Caco-2 (cell line): ENCODE measurements around the gene TRIM2. TPM values are rescaled to one million over a fixed set of nuclear protein-coding genes. Genes with fewer than 3 reads are reported as not detected.

Experiments
- BruUV-seq: library from RNA; stranded (reverse); fragments of 400-500 nt; replicated peaks from 2 replicates; lab custom pipeline; 2021; lab: Mats Ljungman, UMichigan
- CTCF ChIA-PET: fragments of 300-600 bp; sonication (Branson Sonifier 250); formaldehyde crosslinking; loops from one replicate; lab custom pipeline; 2022; ENCODE audit warnings: antibody characterized with exemption; lab: Charles Lee
- POLR2A ChIA-PET: fragments of 300-600 bp; sonication (Branson Sonifier 250); formaldehyde crosslinking; loops from one replicate; lab custom pipeline; 2022; ENCODE audit warnings: antibody characterized with exemption; lab: Charles Lee
- DNase-seq, 2 experiments: peaks; one replicate each; pipeline versions ENCODE4 v3.0.0 to v3.0.0-alpha.2; 2020 to 2022
- H3K27me3 ChIP-seq: replicated peaks from 2 replicates; pipeline ENCODE4 v1.6.0; 2011; ENCODE audit warnings: low read length; ENCODE audit not compliant: control insufficient read depth, insufficient read depth
- H3K36me3 ChIP-seq: 2 replicates; pipeline ENCODE4 v1.5.1; 2011; ENCODE audit warnings: low read length; ENCODE audit not compliant: control insufficient read depth, insufficient read depth
- H3K4me1 ChIP-seq: fragments of 250-450 bp; sonication (Bioruptor Pico); 2 replicates; pipeline ENCODE4 v1.5.1; 2020; ENCODE audit warnings: mild to moderate bottlenecking
- H3K4me3 ChIP-seq: 2 replicates; pipeline ENCODE4 v1.5.1; 2011; ENCODE audit warnings: low read depth, mild to moderate bottlenecking, control low read depth, low read length
- H3K9me3 ChIP-seq: fragments of 250-450 bp; sonication (Bioruptor Pico); 2 replicates; pipeline ENCODE4 v1.5.1; 2020; ENCODE audit warnings: mild to moderate bottlenecking, moderate library complexity
- H3K27ac Mint-ChIP-seq: one replicate; pipeline ENCODE4 v1.8.0; 2022; ENCODE audit warnings: mixed read lengths; ENCODE audit not compliant: unreplicated experiment
- H3K27me3 Mint-ChIP-seq: one replicate; pipeline ENCODE4 v1.8.0; 2022; ENCODE audit warnings: mixed read lengths; ENCODE audit not compliant: insufficient read depth, unreplicated experiment
- H3K36me3 Mint-ChIP-seq: one replicate; pipeline ENCODE4 v1.8.0; 2022; ENCODE audit warnings: mild to moderate bottlenecking, mixed read lengths; ENCODE audit not compliant: insufficient read depth, unreplicated experiment
- H3K4me1 Mint-ChIP-seq: one replicate; pipeline ENCODE4 v1.8.0; 2022; ENCODE audit warnings: low read depth, mixed read lengths; ENCODE audit not compliant: unreplicated experiment
- H3K4me3 Mint-ChIP-seq: one replicate; pipeline ENCODE4 v1.8.0; 2022; ENCODE audit warnings: mild to moderate bottlenecking, moderate library complexity, mixed read lengths; ENCODE audit not compliant: unreplicated experiment
- H3K9me3 Mint-ChIP-seq: one replicate; pipeline ENCODE4 v1.8.0; 2022; ENCODE audit warnings: mixed read lengths; ENCODE audit not compliant: unreplicated experiment
- intact Hi-C: fragments of 100-400 bp; cut with micrococcal nuclease; formaldehyde crosslinking; loops from one replicate; pipeline ENCODE4 v1.10.0; 2022; ENCODE audit not compliant: unreplicated experiment
- total RNA-seq: library from RNA; stranded (reverse); gene quantifications from 2 replicates; pipeline ENCODE4 v1.2.3, GENCODE V29; 2022
- TF ChIP-seq, protein P1 (sequence below), 2 experiments: fragments of 200-600 bp in 1 of 2; IDR thresholded peaks; 1 replicate in 1 of 2; 2 replicates in 1 of 2; pipeline versions ENCODE4 v1.5.1 to v1.8.0; 2011 to 2022; ENCODE audit warnings: antibody characterized with exemption in 1 of 2, control low read depth in 1 of 2, inconsistent platforms in 1 of 2, low read depth in 1 of 2, low read length in 1 of 2, mild to moderate bottlenecking in 1 of 2, moderate library complexity in 1 of 2; ENCODE audit not compliant: insufficient read depth in 1 of 2, severe bottlenecking in 1 of 2, unreplicated experiment in 1 of 2

The TRIM2 gene
- total RNA-seq, 1 experiment from 2014 or later, result 62.3 TPM

DNA sequence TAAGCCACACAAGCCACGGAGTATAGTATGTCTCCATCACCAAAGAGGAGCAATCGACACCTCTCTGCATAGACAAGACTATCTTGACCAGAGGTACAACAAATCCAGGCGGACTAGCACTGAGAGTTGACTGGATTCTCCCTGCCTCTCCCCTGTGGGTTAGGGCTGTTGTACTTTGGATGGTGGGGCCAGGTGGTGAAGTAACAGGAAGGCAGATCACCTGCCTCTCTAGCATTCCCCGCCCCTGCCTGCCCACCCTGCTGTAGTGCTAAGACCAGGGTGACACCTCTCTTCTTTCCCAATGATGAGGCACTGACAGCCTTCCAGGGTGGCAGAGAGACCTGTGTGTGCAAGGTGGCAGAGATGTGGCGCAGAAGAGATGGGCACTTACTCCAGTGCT is 47.5 kb upstream of the TRIM2 start:
- intact Hi-C loops, result no loop called here
- Mint-ChIP-seq H3K27me3 (peaks cover 2% of the 10 kb centered on the region), H3K9me3 (no peaks in the 10 kb centered on the region), H3K4me1 (peaks cover 11% of the 10 kb centered on the region), H3K27ac (no peak overlapping the region), H3K4me3 (no peak overlapping the region), H3K36me3 (peaks cover 4% of the 10 kb centered on the region)
- H3K4me1 ChIP-seq, result peaks cover 13% of the 10 kb centered on the region
- no TSS peak for BruUV-seq
- DNase-seq, result no peak
- no peaks in the 10 kb centered on the region for H3K36me3 ChIP-seq
- ChIA-PET POLR2A (no interaction called here), CTCF (no interaction called here)
- H3K4me3 ChIP-seq, result no peak overlapping the region
- TF ChIP-seq, protein P1, sequence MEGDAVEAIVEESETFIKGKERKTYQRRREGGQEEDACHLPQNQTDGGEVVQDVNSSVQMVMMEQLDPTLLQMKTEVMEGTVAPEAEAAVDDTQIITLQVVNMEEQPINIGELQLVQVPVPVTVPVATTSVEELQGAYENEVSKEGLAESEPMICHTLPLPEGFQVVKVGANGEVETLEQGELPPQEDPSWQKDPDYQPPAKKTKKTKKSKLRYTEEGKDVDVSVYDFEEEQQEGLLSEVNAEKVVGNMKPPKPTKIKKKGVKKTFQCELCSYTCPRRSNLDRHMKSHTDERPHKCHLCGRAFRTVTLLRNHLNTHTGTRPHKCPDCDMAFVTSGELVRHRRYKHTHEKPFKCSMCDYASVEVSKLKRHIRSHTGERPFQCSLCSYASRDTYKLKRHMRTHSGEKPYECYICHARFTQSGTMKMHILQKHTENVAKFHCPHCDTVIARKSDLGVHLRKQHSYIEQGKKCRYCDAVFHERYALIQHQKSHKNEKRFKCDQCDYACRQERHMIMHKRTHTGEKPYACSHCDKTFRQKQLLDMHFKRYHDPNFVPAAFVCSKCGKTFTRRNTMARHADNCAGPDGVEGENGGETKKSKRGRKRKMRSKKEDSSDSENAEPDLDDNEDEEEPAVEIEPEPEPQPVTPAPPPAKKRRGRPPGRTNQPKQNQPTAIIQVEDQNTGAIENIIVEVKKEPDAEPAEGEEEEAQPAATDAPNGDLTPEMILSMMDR (IDR thresholded peaks at IDR 0.05; ENCODE audit: insufficient read depth in 1 of 2, low read depth in 1 of 2, low read length in 1 of 2, severe bottlenecking in 1 of 2, unreplicated experiment in 1 of 2), result no peak
- H3K9me3 ChIP-seq, result no peaks in the 10 kb centered on the region
- H3K27me3 ChIP-seq, result no peaks in the 10 kb centered on the region

DNA sequence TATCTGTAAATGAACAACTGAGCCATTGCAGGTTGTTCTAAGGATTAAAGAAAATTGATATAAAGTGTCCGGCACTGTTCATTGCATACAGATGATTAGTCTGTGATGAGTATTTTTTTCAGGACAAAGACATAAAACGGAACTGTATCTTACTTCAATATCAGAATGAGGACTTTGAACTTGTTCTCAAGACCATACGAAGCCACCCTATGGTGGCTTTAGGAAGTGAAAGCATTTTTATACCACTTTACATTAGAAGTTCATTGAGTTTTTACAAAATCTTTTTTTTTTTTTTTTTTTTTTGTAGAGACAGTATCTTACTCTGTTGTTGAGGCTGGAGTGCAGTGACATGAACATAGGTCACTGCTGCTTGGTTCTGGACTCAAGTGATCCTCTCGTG is 45.2 kb upstream of the TRIM2 start:
- H3K36me3 Mint-ChIP-seq, result no peaks in the 10 kb centered on the region
- no peaks in the 10 kb centered on the region for H3K9me3 Mint-ChIP-seq
- peaks cover 8% of the 10 kb centered on the region for H3K4me1 Mint-ChIP-seq
- Histone ChIP-seq H3K27me3 (no peaks in the 10 kb centered on the region), H3K36me3 (no peaks in the 10 kb centered on the region), H3K4me1 (peaks cover 13% of the 10 kb centered on the region), H3K4me3 (no peak overlapping the region), H3K9me3 (no peaks in the 10 kb centered on the region)
- no peak overlapping the region for H3K27ac Mint-ChIP-seq
- ChIA-PET POLR2A (no interaction called here), CTCF (interaction anchor here (2.2 kb wide), 1 partner anchor 16 kb away, joined by 9 read pairs; no protein-coding TSS in a partner anchor)
- no peaks in the 10 kb centered on the region for H3K27me3 Mint-ChIP-seq
- intact Hi-C loops, result no loop called here
- BruUV-seq, result no TSS peak
- TF ChIP-seq, protein P1 (IDR thresholded peaks at IDR 0.05; ENCODE audit: insufficient read depth in 1 of 2, low read depth in 1 of 2, low read length in 1 of 2, severe bottlenecking in 1 of 2, unreplicated experiment in 1 of 2), result no peak
- DNase-seq, result no peak
- H3K4me3 Mint-ChIP-seq, result no peak overlapping the region

DNA sequence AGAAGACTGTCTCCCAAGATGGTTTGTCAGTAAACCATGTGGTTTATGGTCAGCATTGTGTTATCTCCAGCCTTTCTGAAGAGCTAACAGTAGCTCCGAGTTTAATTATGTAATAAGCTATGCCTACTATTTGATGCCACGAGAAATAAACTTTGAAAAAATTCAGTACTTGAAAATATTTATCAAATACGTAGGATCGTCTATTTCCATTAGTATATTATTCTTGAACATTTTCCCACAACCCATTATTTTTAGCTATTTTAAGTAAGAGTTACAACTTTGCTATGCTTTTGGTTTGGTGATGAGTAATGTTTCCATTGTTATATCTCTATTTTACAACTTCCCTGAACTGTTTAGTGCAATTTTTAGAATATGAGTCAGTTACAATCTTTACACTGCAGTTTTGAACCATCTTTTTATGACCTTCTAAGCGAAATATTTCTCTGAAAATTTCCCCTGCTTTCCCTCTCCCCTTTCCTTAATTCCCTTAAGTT is 44.5 kb upstream of the TRIM2 start:
- Histone ChIP-seq H3K4me3 (no peak overlapping the region), H3K27me3 (no peaks in the 10 kb centered on the region), H3K4me1 (peaks cover 9% of the 10 kb centered on the region), H3K9me3 (no peaks in the 10 kb centered on the region), H3K36me3 (no peaks in the 10 kb centered on the region)
- H3K27me3 Mint-ChIP-seq, result no peaks in the 10 kb centered on the region
- intact Hi-C loops, result no loop called here
- DNase-seq, result no peak
- POLR2A ChIA-PET, result no interaction called here
- no TSS peak for BruUV-seq
- peaks cover 3% of the 10 kb centered on the region for H3K9me3 Mint-ChIP-seq
- H3K4me3 Mint-ChIP-seq, result no peak overlapping the region
- H3K4me1 Mint-ChIP-seq, result peaks cover 8% of the 10 kb centered on the region
- CTCF ChIA-PET, result interaction anchor here (2.2 kb wide), 1 partner anchor 17 kb away, joined by 9 read pairs; no protein-coding TSS in a partner anchor
- H3K36me3 Mint-ChIP-seq, result no peaks in the 10 kb centered on the region
- TF ChIP-seq, protein P1 (IDR thresholded peaks at IDR 0.05; ENCODE audit: insufficient read depth in 1 of 2, low read depth in 1 of 2, low read length in 1 of 2, severe bottlenecking in 1 of 2, unreplicated experiment in 1 of 2), result no peak
- H3K27ac Mint-ChIP-seq, result no peak overlapping the region
